Tibial artery (tissue), 4 donors: Measurements from ENCODE around the gene CADPS2.
A peak's percentile ranks its signal among the peaks of the same experiment; 100 is the strongest.

ENCODE experiments used
- DNase-seq, 2 donors: peaks; one replicate each; pipeline ENCODE4 v3.0.0-alpha.2; 2019
- H3K27ac ChIP-seq, 2 donors: fragments of 200-600 bp; sonication (generic) in 1 of 2; 1 replicate in 1 of 2; 2 replicates in 1 of 2; pipeline ENCODE4 v1.5.1; 2018 to 2019; ENCODE audit warnings: mild to moderate bottlenecking in 1 of 2
- H3K27me3 ChIP-seq, 2 donors: fragments of 200-600 bp; sonication (generic) in 1 of 2; one replicate each; pipeline versions ENCODE4 v1.5.1 to v1.6.0; 2016 to 2019
- H3K36me3 ChIP-seq, 3 donors: fragments of 200-600 bp; sonication (generic) in 2 of 3; one replicate each; pipeline ENCODE4 v1.5.1; 2016 to 2019; ENCODE audit warnings: mild to moderate bottlenecking in 2 of 3
- H3K4me1 ChIP-seq, 4 donors: fragments of 200-600 bp; sonication (generic) in 2 of 4; 1 replicate in 3 of 4; 2 replicates in 1 of 4; pipeline ENCODE4 v1.5.1; 2016 to 2019
- H3K4me3 ChIP-seq, 2 donors: fragments of 200-600 bp; sonication (generic) in 1 of 2; 1 replicate in 1 of 2; 2 replicates in 1 of 2; pipeline ENCODE4 v1.5.1; 2018 to 2019; ENCODE audit warnings: mild to moderate bottlenecking in 2 of 2
- H3K9me3 ChIP-seq, 3 donors: fragments of 200-600 bp; sonication (generic) in 1 of 3; one replicate each; pipeline ENCODE4 v1.5.1; 2016 to 2019
- intact Hi-C: fragments of 100-400 bp; cut with DNase I; formaldehyde crosslinking; loops from one replicate; pipeline ENCODE4 v1.15.0; 2023; ENCODE audit warnings: low total_unique reads
- TF ChIP-seq, protein P1 (sequence below), 2 experiments: fragments of 200-600 bp in 1 of 2; fragments of 450-650 bp in 1 of 2; IDR thresholded peaks; one replicate each; pipeline ENCODE4 v1.5.1; 2017 to 2019; ENCODE audit warnings: antibody characterized with exemption in 2 of 2, mild to moderate bottlenecking in 1 of 2, moderate library complexity in 1 of 2

CADPS2 gene

DNA sequence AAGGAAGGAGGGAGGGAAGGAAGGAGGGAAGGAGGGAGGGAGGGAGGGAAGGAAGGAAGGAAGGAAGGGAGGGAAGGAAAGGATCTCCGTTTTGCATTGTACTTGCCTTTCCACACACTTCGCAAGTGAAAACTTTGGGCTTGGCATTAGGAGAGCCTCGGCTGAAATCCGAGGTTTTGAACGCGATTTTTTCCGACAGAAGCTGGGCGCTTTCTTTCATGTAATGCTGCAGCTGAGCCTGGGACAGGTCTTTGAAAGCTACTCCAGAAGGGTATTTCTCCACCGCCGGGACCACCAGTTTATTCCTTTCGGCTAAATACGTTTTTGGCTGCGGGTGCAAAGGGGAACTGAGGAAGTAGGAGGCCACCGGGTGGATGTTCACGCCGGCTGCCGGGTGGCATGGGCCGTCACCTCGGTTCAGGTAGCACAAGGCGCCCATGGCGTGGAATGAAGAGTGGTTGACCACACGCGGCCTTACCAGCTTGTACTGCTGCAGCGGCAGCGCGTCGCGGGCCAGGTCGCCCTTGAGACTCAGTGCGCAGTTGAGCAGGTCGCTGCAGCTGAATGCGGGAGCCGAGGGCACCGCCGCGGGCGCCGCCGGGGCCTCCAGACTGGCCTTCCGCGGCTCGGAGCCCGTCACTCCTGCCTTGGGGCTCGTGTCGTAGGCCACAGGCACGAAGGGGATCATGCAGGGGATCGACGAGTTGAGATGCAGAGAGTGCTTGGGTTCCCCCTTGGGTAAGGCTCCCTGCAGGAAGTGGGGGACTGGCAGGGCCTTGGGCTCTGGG, 582.5 kb downstream of the CADPS2 start:
- peak in 1 of 2 donors; percentile 59 for DNase-seq
- Histone ChIP-seq H3K36me3 (no peaks in the 10 kb centered on the region), H3K4me3 (no peak overlapping the region), H3K27ac (no peak overlapping the region), H3K9me3 (no peaks in the 10 kb centered on the region), H3K4me1 (peaks cover 0 to 50% (median 43%) of the 10 kb centered on the region in 4 donors), H3K27me3 (peaks cover 7 to 100% of the 10 kb centered on the region in 2 donors)
- intact Hi-C loops, result no loop called here
- TF ChIP-seq, protein P1, sequence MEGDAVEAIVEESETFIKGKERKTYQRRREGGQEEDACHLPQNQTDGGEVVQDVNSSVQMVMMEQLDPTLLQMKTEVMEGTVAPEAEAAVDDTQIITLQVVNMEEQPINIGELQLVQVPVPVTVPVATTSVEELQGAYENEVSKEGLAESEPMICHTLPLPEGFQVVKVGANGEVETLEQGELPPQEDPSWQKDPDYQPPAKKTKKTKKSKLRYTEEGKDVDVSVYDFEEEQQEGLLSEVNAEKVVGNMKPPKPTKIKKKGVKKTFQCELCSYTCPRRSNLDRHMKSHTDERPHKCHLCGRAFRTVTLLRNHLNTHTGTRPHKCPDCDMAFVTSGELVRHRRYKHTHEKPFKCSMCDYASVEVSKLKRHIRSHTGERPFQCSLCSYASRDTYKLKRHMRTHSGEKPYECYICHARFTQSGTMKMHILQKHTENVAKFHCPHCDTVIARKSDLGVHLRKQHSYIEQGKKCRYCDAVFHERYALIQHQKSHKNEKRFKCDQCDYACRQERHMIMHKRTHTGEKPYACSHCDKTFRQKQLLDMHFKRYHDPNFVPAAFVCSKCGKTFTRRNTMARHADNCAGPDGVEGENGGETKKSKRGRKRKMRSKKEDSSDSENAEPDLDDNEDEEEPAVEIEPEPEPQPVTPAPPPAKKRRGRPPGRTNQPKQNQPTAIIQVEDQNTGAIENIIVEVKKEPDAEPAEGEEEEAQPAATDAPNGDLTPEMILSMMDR (IDR thresholded peaks at IDR 0.05), result no peak

- H3K27me3 ChIP-seq, result peaks cover 7 to 99% of the 10 kb centered on the region in 2 donors
- H3K4me1 ChIP-seq, result peaks cover 0 to 50% (median 43%) of the 10 kb centered on the region in 4 donors
- no peaks in the 10 kb centered on the region for H3K9me3 ChIP-seq
- no peak overlapping the region for H3K27ac ChIP-seq
- intact Hi-C loops, result no loop called here
- TF ChIP-seq, protein P1 (IDR thresholded peaks at IDR 0.05), result no peak
- DNase-seq, result no peak
- no peaks in the 10 kb centered on the region for H3K36me3 ChIP-seq
- H3K4me3 ChIP-seq, result no peak overlapping the region
These were observed 583.3 kb downstream of the CADPS2 start for GRCh38 chr7:122302761-122303530.

- DNase-seq, result no peak
- no peak overlapping the region for H3K4me3 ChIP-seq
- intact Hi-C loops, result no loop called here
- TF ChIP-seq, protein P1 (IDR thresholded peaks at IDR 0.05), result no peak
- no peaks in the 10 kb centered on the region for H3K36me3 ChIP-seq
- H3K4me1 ChIP-seq, result peaks cover 0 to 50% (median 43%) of the 10 kb centered on the region in 4 donors
- no peaks in the 10 kb centered on the region for H3K9me3 ChIP-seq
- peaks cover 7 to 99% of the 10 kb centered on the region in 2 donors for H3K27me3 ChIP-seq
- H3K27ac ChIP-seq, result no peak overlapping the region
These were observed 584.2 kb downstream of the CADPS2 start for GRCh38 chr7:122301858-122302760.

- intact Hi-C loops, result no loop called here
- no peak for DNase-seq
- H3K27me3 ChIP-seq, result peaks cover 7 to 94% of the 10 kb centered on the region in 2 donors
These were observed 585.1 kb downstream of the CADPS2 start for GRCh38 chr7:122300956-122301833.

More at GRCh38 chr7:122300956-122301833, 585.1 kb downstream of the CADPS2 start:
- TF ChIP-seq, protein P1 (IDR thresholded peaks at IDR 0.05), result no peak
- H3K36me3 ChIP-seq, result no peaks in the 10 kb centered on the region
- no peak overlapping the region for H3K4me3 ChIP-seq
- no peaks in the 10 kb centered on the region for H3K9me3 ChIP-seq
- peaks cover 0 to 42% (median 36%) of the 10 kb centered on the region in 4 donors for H3K4me1 ChIP-seq
- no peak overlapping the region for H3K27ac ChIP-seq
